Daoy (cell line): ENCODE data around the gene KHSRP. TPM values are rescaled to one million over a fixed set of nuclear protein-coding genes. Genes with fewer than 3 reads are reported as not detected.
"Not testable (repeated sequence)": the region's sequence is repeated elsewhere in the genome, so short reads cannot be mapped to it uniquely, and the experiment has no call there.

ENCODE experiments used
- DNase-seq: peaks from one replicate; pipeline ENCODE4 v3.0.0-alpha.2; 2015; ENCODE audit warnings: low read depth
- total RNA-seq: library from RNA; depleted of rRNA; stranded (reverse); fragments of >200 nt; shearing (Covaris generic); gene quantifications from 2 replicates; pipeline ENCODE4 v1.2.3, GENCODE V29; 2014

KHSRP gene
- total RNA-seq, 1 experiment from 2014 or later: 84.9 TPM

DNA sequence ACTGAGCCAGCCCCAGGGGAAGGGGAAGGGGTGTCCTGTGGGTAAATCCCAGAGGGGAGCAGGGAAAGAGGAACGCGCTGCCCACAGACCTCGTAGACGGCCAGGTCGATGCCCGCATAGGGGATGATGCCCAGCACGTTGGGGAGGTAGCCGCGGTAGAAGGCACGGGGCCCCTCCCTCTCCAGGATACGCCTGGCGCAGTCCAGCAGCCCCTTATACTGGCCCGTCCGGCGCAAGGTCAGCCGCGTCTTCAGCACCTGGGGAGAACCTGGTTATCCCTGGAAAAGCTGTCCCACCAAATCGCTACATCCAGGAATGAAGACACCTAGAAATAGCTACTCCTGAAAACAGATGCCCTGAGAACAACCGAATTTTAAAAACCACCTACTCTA lies 27.6 kb upstream of the KHSRP start:
- no peak for DNase-seq

DNA sequence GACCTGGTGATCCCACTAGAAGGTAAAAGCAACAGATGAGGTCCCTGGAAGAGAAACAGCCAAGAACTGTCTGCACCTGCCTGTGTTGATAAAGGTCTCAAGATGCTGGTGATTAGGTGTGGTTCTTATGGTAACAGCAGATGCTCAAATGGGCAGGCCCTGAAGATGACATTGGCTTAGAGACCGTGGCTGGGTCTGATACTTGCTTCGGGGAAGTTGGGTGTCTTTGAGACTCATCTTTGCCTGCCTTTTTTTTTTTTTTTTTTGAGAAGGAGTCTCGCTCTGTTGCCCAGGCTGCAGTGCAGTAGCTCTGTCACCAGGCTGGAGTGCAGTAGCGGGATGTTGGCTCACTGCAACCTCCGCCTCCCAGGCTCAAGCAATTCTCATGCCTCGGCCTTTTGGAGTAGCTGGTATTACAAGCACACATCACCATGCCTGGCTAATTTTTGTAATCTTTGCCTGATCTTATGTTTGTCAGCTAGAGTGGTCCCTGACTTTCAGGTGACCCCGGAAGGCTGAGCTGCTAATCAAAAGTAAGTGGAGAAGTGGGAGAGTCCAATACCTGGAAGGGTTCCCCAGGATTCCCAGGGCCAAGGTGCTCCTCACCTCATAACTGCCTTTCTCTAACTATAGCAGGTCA lies 27.1 kb upstream of the KHSRP start:
- no peak for DNase-seq

DNA sequence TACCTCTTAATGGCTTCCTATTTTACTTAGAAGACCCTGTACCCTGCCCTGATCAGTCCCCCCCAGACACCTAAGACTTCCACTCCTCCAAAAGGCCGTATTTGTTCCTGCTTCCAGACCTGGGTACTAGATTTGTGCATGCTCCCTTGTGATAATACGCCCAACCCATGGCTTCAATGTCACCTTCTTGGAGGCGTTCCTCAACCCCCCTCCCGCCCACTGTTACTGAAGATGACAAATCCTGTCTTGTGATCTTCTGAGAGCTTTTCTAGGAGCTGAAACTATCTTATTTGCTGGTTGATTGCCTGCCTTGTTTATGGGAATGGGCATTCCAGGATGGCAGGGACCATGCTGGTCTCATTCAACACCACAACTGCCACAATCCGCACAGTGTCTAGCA lies 25.6 kb upstream of the KHSRP start:
- no peak for DNase-seq

DNA sequence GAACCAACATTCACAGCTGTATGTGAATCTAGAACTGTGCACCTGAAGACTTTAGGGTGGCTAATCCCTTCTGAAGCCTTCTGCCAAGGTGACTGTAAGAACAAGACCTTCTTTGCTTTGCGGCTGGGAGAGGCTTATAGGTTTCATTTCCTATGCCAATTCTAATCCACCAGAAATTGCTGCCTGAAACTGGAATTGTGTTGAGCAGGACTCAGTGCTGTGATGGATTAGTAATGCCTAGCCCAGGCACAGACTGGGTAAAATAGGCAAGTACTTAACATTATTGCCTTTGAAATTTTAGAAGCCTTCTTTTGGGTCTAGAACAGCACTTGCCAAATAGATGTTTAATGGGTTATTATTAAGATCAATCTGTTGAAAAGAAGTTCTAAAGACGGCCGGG lies 23.4 kb upstream of the KHSRP start:
- no peak for DNase-seq

GRCh38 chr19:6446452-6446851 lies 21.8 kb upstream of the KHSRP start:
- DNase-seq: no peak

DNA sequence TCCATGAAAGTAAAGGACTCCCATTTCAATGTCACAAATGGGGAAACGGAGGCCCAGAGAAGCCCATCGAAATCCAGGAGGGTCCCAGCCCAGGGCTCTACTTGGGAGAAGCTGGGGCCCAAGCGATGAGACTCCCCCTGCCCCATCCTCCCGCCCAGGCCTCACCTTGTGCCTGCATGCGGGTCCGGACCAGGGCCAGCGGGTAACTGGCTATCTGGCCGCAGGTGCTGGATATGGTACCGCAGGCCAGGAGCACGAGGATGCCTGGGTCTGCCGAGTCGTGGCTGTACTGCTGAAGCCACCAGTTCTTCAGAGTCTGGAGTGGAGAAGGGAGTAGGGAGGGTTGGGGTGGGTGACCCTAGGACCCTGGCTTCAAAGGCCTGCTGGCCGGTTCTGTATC lies 19.4 kb upstream of the KHSRP start:
- DNase-seq: no peak

DNA sequence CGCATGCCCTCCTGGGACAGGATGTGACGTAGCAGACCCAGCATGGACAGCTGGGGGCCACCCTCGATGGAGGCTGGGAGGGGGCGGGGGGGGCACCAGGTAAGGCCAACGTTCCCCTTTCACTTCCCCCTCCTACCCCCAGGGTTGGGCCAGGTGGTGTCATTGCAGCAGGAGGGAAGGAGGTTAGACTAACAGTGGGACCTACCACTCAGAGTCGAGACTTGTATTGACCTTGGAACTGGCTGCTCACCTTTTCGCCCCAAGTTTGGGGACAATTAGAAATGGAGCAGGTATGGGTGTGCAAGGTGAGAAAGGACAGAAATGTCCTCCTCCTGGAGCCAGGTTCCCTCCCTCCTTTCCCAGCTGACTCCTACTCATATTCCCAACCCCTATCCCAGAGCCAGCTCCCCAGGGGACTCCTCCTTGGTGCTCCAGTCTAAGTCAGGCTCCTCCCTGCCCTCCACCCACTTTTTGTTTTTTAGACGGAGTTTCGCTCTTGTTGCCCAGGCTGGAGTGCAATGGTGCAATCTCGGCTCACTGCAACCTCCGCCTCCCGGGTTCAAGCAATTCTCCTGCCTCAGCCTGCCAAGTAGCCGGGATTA lies 17.6 kb upstream of the KHSRP start:
- DNase-seq: no peak

DNA sequence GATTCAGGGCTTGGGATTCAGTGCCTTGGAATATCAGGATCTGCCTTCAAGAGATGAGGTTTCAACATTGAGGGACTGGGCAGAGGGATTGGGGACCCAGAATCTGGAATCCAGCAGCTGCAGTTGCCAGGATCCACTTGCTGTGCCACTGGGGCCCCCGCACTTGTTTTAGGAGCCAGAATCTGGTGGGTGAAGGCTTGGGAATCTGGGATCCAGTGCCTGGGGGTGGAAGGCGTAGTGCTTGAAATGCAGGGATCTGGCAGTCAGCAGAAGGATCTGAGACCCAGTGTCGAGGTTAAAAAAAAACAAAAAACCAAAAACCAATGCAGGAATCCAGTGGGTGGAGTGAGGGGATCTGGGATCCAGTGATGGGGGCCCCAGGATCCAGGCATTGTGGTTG lies 16.3 kb upstream of the KHSRP start:
- no peak for DNase-seq

- no peak for DNase-seq
Measured at GRCh38 chr19:6439743-6440142, 15.1 kb upstream of the KHSRP start.

DNA sequence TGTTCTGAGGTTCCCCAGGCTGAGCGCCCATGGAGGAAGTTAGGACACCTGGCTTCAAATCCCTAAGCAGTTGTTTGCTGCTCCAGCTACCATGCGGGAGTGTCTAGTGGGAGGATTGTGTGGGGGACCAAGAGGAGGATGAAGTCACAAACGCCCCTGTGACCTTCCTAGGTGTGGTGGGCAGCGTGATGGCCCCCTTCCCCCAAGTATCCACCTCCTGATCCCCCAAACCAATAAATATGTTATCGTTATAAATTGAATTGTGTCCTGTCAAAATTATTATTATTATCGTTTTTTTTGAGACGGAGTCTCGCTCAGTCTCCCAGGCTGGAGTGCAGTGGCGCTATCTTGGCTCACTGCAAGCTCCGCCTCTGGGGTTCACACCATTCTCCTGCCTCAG lies 9.1 kb upstream of the KHSRP start, which contains the start of gene SLC25A41:
SLC25A41 (minus strand) TSS at position 101 of the 400 bp plus-strand sequence; CDS start at position 31, 70 bp downstream.
- DNase-seq: no peak

GRCh38 chr19:6433165-6433564 lies 8.6 kb upstream of the KHSRP start:
- no peak for DNase-seq

DNA sequence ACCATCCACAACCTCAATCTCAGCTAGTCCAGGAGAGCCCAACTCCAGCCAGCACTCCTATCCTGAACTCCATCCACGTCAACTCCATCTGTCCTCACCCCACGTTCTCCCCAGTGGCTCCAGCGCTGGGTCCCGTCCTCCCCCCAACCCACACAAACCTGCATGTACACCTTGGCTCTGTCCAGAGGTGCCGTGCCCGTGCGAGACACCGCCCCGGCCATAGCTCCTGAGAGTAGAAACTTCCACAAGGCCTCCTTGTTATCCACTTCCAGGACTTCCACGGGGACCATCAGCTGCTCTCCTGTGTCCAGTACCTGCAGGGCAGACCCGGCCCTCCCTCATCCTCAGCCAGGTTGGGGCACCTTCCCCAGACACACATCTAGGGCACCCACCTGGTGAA lies 7.3 kb upstream of the KHSRP start:
- DNase-seq: no peak

DNA sequence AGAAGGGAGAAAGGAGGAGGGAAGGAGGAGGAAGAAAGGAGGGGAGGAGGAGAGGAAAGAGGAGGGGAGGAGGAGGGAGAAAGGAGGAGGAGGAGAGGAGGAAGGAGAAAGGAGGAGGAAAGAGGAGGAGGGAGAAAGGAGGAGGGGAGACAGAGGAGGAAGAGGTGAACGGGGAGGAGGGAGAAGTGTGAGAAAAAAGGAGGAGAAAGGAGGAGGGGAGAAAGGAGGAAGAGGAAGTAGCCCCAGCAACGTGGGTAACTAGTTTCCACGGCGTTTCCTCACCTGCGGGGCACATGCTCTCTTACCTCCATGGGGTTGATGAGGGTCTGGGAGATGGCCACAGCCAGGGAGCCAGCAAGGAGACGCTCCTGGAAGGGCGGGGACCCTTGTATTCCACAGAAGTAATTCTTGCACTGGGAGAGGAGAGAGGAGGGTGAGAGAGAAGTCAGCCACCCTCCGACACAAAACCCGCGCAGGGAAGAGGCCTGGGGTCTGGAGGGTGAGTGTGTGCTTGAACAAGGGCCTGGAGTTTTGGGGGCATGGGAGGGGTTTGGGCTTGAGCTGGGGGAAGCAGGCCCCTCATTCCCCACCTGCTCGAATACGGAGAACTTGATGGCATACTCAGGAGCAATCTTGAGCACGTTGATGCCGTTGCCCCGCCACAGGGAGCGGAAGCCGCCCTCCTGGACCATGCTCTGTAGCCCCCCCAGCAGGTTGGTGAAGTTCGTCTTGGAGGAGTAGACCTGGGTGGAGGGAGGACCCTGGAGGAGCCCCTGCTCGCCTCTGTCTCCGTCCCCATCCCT lies 5.0 kb upstream of the KHSRP start:
- DNase-seq: no peak

- not testable (repeated sequence) for DNase-seq
Measured at GRCh38 chr19:6428692-6429418, 4.2 kb upstream of the KHSRP start.

GRCh38 chr19:6427131-6427530 lies 2.5 kb upstream of the KHSRP start:
- DNase-seq: no peak

DNA sequence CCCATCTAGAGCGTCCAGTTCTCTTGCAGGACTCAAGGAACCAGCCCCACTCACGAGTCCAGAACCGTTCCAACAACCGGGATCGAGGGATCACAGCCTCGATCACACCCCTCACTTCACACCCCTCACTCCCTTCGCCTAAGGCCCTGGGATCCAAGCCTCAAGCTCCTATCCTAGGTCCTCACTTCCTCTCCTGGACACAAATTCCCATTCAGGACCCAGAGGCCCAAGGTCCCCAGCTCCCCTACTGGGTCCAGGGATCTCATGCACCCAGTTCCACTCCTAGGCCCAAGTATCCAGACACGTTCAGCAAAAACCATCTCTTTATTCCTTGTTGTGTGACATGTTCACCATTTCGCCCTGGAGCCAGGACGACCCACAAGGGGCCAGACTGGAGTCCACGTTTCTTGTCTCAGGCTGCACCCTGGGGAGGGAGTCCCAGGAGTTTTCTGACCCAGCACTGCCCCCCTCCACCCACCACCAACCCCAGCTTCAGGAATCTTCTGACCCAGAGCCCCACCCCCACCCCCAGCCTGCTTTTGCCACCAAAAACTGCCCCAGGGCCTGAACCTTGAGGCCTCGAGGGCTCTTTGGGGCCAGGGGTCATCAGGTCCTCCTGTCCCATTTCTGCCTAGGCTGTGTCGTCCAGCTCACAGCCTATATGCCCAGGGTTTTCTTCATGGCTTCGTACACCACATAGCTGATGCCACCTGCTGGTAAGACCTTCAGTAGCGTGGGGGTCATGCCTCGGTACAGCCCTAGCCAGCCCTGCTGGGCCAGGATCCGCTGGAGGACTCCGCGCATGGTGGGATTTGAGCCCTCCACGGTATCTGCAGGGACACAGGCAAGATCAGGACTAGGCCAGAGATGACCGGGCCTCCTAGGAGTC lies 1.4 kb upstream of the KHSRP start:
- no peak for DNase-seq

- peak; percentile 100 for DNase-seq
Measured at GRCh38 chr19:6424939-6425731, 524 bp upstream of the KHSRP start.

GRCh38 chr19:6423499-6424194 lies 964 bp downstream of the KHSRP start:
- DNase-seq: peak; percentile 48

DNA sequence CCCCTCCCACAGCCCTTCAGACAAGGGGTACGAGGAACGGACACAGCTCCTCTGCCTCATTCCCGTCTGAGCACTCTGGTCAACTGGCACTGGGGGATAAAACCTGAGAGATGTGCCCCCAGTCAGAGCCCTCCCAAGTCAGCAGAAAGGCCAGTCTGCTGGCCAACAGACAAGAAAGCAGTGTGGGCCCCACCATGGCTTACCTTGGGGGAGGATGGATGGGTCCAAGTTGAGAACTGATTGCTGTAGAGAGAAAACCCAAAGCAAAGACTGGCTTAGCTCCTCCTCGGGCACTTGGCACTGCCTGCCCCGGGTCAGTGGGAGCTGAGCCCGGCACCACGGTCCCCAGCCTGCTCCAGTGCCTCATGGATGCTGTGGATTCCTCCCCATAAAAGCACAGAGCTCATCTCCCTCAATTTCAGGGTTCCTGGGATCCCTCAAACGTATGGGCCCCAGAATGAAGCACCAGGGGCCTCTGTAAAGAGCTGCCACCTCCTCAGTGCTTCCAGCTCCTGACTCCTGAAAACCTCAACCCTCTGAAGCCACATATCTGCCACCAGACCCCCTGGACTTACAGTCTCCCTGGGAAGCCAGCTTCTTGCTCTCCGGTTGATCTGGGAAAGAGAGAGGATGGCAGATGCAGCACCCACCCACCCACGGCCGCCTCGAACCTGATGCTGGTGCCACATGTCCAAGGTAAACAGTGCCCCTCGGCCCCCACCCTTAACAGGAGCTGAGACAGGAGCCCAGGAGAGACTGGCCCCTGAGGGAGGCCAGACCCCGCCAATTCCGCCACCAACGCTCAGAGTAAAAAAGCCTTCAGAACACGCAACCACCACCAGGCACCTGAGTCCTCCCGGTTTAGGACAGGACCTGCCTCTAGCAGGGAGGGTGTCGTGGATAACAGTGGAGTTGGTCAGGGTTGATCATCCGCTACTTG lies 3.3 kb downstream of the KHSRP start:
- DNase-seq: no peak
